Endothelial cell of umbilical vein (primary cell): ENCODE data around the gene SPOCD1. TPM values are rescaled to one million over a fixed set of nuclear protein-coding genes. Genes with fewer than 3 reads are reported as not detected.

Experiments used
- BruUV-seq: library from RNA; stranded (reverse); fragments of 400-500 nt; replicated peaks from 2 replicates; lab custom pipeline; 2021; lab: Mats Ljungman, UMichigan
- CTCF ChIA-PET: fragments of 300-600, 350-600 bp; sonication (Branson Sonifier 250); formaldehyde crosslinking; loops from one replicate; lab custom pipeline; 2021; ENCODE audit warnings: antibody characterized with exemption, inconsistent platforms; lab: Charles Lee
- POLR2A ChIA-PET: fragments of 300-600, 350-600 bp; sonication (Branson Sonifier 250); formaldehyde crosslinking; loops from one replicate; lab custom pipeline; 2021; ENCODE audit warnings: antibody characterized with exemption, inconsistent platforms; lab: Charles Lee
- DNase-seq: peaks from one replicate; pipeline ENCODE4 v3.0.0-alpha.2; 2011; ENCODE audit warnings: low read depth, low spot score
- FAIRE-seq: peaks from 2 replicates; lab custom pipeline; 2011; peaks lifted over from hg19 to GRCh38; lab: Jason Lieb, UNC
- H2AFZ ChIP-seq: 2 replicates; pipeline ENCODE4 v1.6.0; 2012; ENCODE audit warnings: low read depth, low read length, control low read depth, inconsistent platforms
- H3K27ac ChIP-seq: 2 replicates; pipeline ENCODE4 v1.5.1; 2011; ENCODE audit warnings: low read depth, mild to moderate bottlenecking, control low read depth, low read length, moderate library complexity; ENCODE audit not compliant: insufficient read depth
- H3K27me3 ChIP-seq, 2 experiments: 2 replicates each; pipeline versions ENCODE4 v1.6.0 to v1.6.1; 2011; ENCODE audit warnings: low read length in 2 of 2, mixed read lengths in 1 of 2; ENCODE audit not compliant: control insufficient read depth in 2 of 2, insufficient read depth in 2 of 2
- H3K36me3 ChIP-seq, 2 experiments: 2 replicates in 1 of 2; 3 replicates in 1 of 2; pipeline ENCODE4 v1.5.1; 2011; ENCODE audit warnings: low read length in 2 of 2, mild to moderate bottlenecking in 1 of 2, moderate library complexity in 1 of 2; ENCODE audit not compliant: control insufficient read depth in 2 of 2, insufficient read depth in 2 of 2; ENCODE audit errors: extremely low read depth in 1 of 2
- H3K4me1 ChIP-seq: 3 replicates; pipeline ENCODE4 v1.5.1; 2011; ENCODE audit warnings: mild to moderate bottlenecking, low read length; ENCODE audit not compliant: control insufficient read depth, insufficient read depth; ENCODE audit errors: extremely low read depth
- H3K4me2 ChIP-seq: 2 replicates; pipeline ENCODE4 v1.6.1; 2011; ENCODE audit warnings: low read length, control low read depth, mixed read lengths; ENCODE audit not compliant: insufficient read depth
- H3K4me3 ChIP-seq, 3 experiments: fragments of 200-600 bp in 1 of 3; sonication (generic), shearing (Covaris generic) in 1 of 3; replicated peaks in 1 of 3; 2 replicates each; pipeline ENCODE4 v1.5.1; 2011 to 2016; ENCODE audit warnings: control low read depth in 3 of 3, low read length in 3 of 3, mild to moderate bottlenecking in 2 of 3, inconsistent platforms in 1 of 3, low read depth in 1 of 3, moderate library complexity in 1 of 3; ENCODE audit not compliant: insufficient read depth in 1 of 3
- H3K79me2 ChIP-seq: 2 replicates; pipeline ENCODE4 v1.6.0; 2012; ENCODE audit warnings: low read length, inconsistent platforms; ENCODE audit not compliant: control insufficient read depth, insufficient read depth
- H3K9ac ChIP-seq: replicated peaks from 2 replicates; pipeline ENCODE3; 2011; ENCODE audit warnings: low read length, control low read depth; ENCODE audit not compliant: insufficient read depth; ENCODE audit errors: extremely low read depth
- H3K9me1 ChIP-seq: replicated peaks from 3 replicates; pipeline ENCODE4 v1.6.0; 2011; ENCODE audit warnings: mild to moderate bottlenecking, low read length; ENCODE audit not compliant: control insufficient read depth, insufficient read depth; ENCODE audit errors: extremely low read depth
- H3K9me3 ChIP-seq: replicated peaks from 2 replicates; pipeline ENCODE4 v1.5.1; 2012; ENCODE audit warnings: low read length, inconsistent platforms; ENCODE audit not compliant: control insufficient read depth, insufficient read depth
- H4K20me1 ChIP-seq: replicated peaks from 2 replicates; pipeline ENCODE3; 2011; ENCODE audit warnings: mild to moderate bottlenecking, low read length; ENCODE audit not compliant: control insufficient read depth, insufficient read depth; ENCODE audit errors: extremely low read depth
- EZH2 ChIP-seq: IDR thresholded peaks from 2 replicates; pipeline ENCODE4 v1.6.1; 2012; ENCODE audit warnings: borderline replicate concordance, low read depth, mild to moderate bottlenecking, moderate library complexity, low read length, inconsistent platforms; ENCODE audit not compliant: severe bottlenecking
- FOS ChIP-seq: IDR thresholded peaks from 2 replicates; pipeline ENCODE4 v1.6.1; 2011; ENCODE audit warnings: mild to moderate bottlenecking, low read length, moderate library complexity, borderline replicate concordance; ENCODE audit not compliant: insufficient read depth
- JUN ChIP-seq: IDR thresholded peaks from 2 replicates; pipeline ENCODE4 v1.6.1; 2011; ENCODE audit warnings: borderline replicate concordance, low read depth; ENCODE audit not compliant: insufficient read length, insufficient read depth
- MYC ChIP-seq: IDR thresholded peaks from one replicate; pipeline ENCODE4 v1.6.1; 2011; ENCODE audit warnings: mild to moderate bottlenecking, low read depth, low read length
- POLR2A ChIP-seq: IDR thresholded peaks from 2 replicates; pipeline ENCODE4 v1.6.1; 2012; ENCODE audit warnings: low read depth, mild to moderate bottlenecking, control low read depth, low read length
- POLR2AphosphoS5 ChIP-seq: IDR thresholded peaks from 2 replicates; pipeline ENCODE4 v1.6.1; 2012; ENCODE audit warnings: low read depth, mild to moderate bottlenecking, control low read depth, low read length, moderate library complexity; ENCODE audit not compliant: insufficient read depth
- dilution Hi-C: fragments of 300-500 bp; cut with MboI; formaldehyde crosslinking; loops from one replicate; pipeline ENCODE4 v1.15.0; 2019; ENCODE audit warnings: low sequenced_read_pairs; ENCODE audit not compliant: extremely low pct_ligation_motif_present
- intact Hi-C: fragments of 100-400 bp; cut with micrococcal nuclease; formaldehyde crosslinking; loops from one replicate; pipeline ENCODE4 v1.10.0; 2022
- polyA plus RNA-seq, 4 experiments: library from polyadenylated mRNA; depleted of rRNA in 3 of 4; stranded (reverse) in 3 of 4; unstranded in 1 of 4; fragments of >200 nt; gene quantifications; 2 replicates each; pipeline versions ENCODE4 v1.2.1 to v1.2.3, GENCODE V29; 2011 to 2012; ENCODE audit warnings: missing spikeins in 1 of 4
- total RNA-seq: library from RNA; stranded (reverse); gene quantifications from 2 replicates; pipeline ENCODE4 v1.2.3, GENCODE V29; 2021
- TF ChIP-seq, protein P1 (sequence below): IDR thresholded peaks from 2 replicates; pipeline ENCODE4 v1.6.1; 2011; ENCODE audit not compliant: insufficient read depth, insufficient read length

SPOCD1 gene
- total and polyA plus RNA-seq, 2 donors (not counting 3 experiments of a cell fraction or from before 2014, with no cell fraction given), result 0.27 to 33.0 TPM

- TF ChIP-seq EZH2, result no peak
- TF ChIP-seq JUN, result no peak
- TF ChIP-seq POLR2AphosphoS5, result no peak
- TF ChIP-seq MYC, result no peak
- no TSS peak for BruUV-seq
- H3K4me2 ChIP-seq, result no peak overlapping the region
- no peak overlapping the region for H3K27ac ChIP-seq
- dilution Hi-C loops (no loop called here), intact Hi-C loops (no loop called here)
- no peak overlapping the region for H3K4me3 ChIP-seq
- peaks cover 12 to 16% of the 10 kb centered on the region in 2 experiments for H3K27me3 ChIP-seq
- H3K36me3 ChIP-seq, result no peaks in the 10 kb centered on the region
- H3K9me1 ChIP-seq, result no peaks in the 10 kb centered on the region
- ChIA-PET POLR2A (interaction anchor here (0.6 kb wide), 1 partner anchor 245 kb away, joined by 4 read pairs; no protein-coding TSS in a partner anchor), CTCF (interaction anchor here (0.9 to 1.5 kb wide), 4 partner anchors 10 to 114 kb away, joined by 3 to 9 read pairs (median 4); no protein-coding TSS in a partner anchor)
- H3K4me1 ChIP-seq, result no peaks in the 10 kb centered on the region
- FAIRE-seq, result no peak
- H3K79me2 ChIP-seq, result no peaks in the 10 kb centered on the region
- no peaks in the 10 kb centered on the region for H3K9me3 ChIP-seq
- no peak overlapping the region for H3K9ac ChIP-seq
- no peak for DNase-seq
- no peak overlapping the region for H2AFZ ChIP-seq
- H4K20me1 ChIP-seq, result no peaks in the 10 kb centered on the region
Measured at GRCh38 chr1:31778763-31779488, 36.9 kb downstream of the SPOCD1 start.

DNA sequence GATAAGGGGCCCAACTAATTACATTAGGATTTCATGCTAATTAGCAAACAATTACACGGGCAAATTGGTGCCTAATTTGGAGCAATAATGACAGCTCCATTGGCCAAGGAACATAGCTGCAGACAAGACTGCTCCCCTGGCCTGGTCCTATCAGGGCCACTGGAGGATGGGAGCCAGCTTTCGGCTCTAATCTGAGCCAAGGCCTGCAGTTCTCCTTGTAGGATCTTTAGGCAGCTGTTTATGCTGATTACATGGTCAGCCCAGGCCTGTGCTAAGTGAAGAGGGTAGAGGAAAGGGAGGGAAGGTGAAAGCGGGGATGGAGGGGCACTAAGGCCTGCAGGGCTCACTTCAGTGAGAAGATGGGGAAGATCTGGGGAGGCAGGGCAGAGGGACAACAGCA lies 39.3 kb downstream of the SPOCD1 start:
- TF ChIP-seq, protein P1, sequence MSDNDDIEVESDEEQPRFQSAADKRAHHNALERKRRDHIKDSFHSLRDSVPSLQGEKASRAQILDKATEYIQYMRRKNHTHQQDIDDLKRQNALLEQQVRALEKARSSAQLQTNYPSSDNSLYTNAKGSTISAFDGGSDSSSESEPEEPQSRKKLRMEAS, result no peak
- TF ChIP-seq JUN (no peak), POLR2A (no peak), FOS (no peak)
- Histone ChIP-seq H3K9me1 (no peaks in the 10 kb centered on the region), H3K9me3 (no peaks in the 10 kb centered on the region), H3K9ac (no peak overlapping the region), H3K4me2 (no peak overlapping the region), H3K36me3 (no peaks in the 10 kb centered on the region), H2AFZ (no peak overlapping the region), H3K79me2 (no peaks in the 10 kb centered on the region), H4K20me1 (no peaks in the 10 kb centered on the region), H3K4me1 (peaks cover 3% of the 10 kb centered on the region), H3K4me3 (no peak overlapping the region), H3K27me3 (peaks cover 31 to 40% of the 10 kb centered on the region in 2 experiments), H3K27ac (no peak overlapping the region)
- dilution Hi-C loops, result no loop called here
- intact Hi-C loops, result no loop called here
- no TSS peak for BruUV-seq
- FAIRE-seq, result no peak
- ChIA-PET POLR2A (no interaction called here), CTCF (interaction anchor here (1.4 to 2.3 kb wide), 3 partner anchors 12 to 16 kb away, joined by 3 to 13 read pairs (median 5); no protein-coding TSS in a partner anchor)
- no peak for DNase-seq
